T-helper 1 cell treated with Interleukin-12 subunit alpha and Interleukin-12 subunit beta and Interleukin-4 antibody, amounts not matched to agents 30 μg/mL and 1 μg/mL, for 36 hours (primary cell): Measurements from ENCODE around the gene MYL3.

Experiments used
- H3K27ac Mint-ChIP-seq: one replicate; pipeline ENCODE4 v1.8.0; 2021; ENCODE audit warnings: mild to moderate bottlenecking, mixed read lengths
- H3K27me3 Mint-ChIP-seq: one replicate; pipeline ENCODE4 v1.8.0; 2021; ENCODE audit warnings: low read depth, mixed read lengths
- H3K36me3 Mint-ChIP-seq: one replicate; pipeline ENCODE4 v1.8.0; 2021; ENCODE audit warnings: low read depth, mixed read lengths
- H3K4me1 Mint-ChIP-seq: one replicate; pipeline ENCODE4 v1.8.0; 2021; ENCODE audit warnings: low read depth, mixed read lengths
- H3K4me3 Mint-ChIP-seq: one replicate; pipeline ENCODE4 v1.8.0; 2021; ENCODE audit warnings: mild to moderate bottlenecking, moderate library complexity, mixed read lengths
- H3K9me3 Mint-ChIP-seq: one replicate; pipeline ENCODE4 v1.8.0; 2021; ENCODE audit warnings: mixed read lengths

Gene MYL3

DNA sequence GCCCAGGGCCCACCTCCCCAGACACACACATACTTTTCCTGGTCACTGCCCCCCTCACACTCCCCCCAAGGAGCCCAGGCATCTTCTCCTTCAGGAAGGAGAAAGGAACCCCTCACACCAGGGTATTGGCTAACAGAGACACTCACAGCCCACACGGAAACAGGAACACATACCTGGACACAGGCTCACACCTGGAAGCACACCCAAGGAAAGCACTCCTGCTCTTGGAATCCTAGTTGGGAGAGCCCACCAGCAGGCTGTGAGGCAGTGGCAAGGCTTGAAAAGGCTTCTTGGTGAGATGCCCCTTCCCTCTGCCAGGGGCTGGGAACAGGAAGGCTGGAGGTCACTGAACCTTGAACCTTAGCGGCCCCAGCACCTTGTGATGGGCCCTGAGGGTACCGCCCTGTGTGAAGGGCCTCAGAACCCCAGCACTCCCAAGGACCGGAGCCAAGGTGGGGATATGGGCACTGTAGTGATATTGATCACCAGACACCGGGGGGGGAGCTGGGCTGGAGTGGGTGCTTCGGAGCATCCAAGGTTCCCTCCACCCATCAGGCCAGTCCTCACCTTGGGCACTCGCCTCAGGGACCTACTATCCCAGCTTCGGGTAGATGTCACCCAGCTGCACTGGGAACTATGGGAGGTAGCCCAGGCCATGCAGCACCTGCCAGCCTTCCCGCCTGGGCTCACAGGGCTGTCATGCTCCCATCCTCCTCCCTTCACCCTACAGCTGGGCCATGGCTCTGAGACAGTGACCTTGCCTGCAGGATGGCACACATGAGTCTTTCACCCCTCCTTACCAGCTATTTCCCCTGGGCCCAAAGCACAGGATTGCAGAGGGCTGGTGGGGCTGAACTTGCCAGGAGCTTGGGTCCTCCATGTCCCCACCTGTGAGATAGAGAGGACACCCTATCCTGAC lies 16.4 kb downstream of the MYL3 start:
- Mint-ChIP-seq H3K4me1 (peaks cover 2% of the 10 kb centered on the region), H3K4me3 (no peak overlapping the region), H3K27ac (no peak overlapping the region), H3K9me3 (peaks cover under 1% of the 10 kb centered on the region), H3K36me3 (no peaks in the 10 kb centered on the region), H3K27me3 (peaks cover 26% of the 10 kb centered on the region)

DNA sequence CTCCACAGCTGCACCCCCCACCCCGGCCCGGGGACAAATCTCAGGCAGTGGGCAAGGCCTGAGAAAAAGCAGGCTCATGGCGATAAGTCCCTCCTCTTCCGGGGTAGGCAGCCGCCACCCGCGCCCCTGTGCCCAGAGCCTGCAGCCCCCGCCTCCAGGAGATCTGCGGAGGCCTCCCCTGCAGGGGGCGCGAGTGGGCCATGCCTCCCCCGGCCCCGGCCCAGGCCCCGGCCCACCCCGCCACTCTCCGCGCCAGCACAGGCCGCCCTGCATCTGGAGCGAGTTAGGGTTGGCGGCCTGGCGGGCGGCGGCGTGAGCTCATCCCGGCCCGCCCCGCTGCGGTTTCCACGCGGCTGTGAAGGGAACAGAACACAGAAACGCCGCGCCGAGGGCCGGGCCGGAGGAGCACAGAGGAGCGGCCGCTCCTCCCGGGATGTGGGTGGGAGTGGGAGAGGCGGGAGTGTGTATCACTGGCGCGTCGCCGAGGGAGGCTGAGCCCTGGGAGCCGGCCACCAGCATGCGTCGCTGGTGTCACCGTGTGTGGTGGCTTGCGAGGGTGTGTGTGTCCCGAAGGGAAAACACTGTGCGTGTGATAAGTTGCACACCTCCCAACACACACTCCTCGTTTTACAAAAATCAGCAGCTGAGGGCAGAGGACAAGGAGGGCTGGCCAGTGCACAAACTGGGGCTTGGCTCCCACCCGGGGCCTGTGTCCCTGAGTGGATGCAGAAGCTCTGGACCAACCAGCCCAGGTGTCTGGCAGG lies 17.2 kb downstream of the MYL3 start:
- Mint-ChIP-seq H3K9me3 (peaks cover 9% of the 10 kb centered on the region), H3K4me3 (peak overlapping the region; percentile 31), H3K27ac (no peak overlapping the region), H3K27me3 (peaks cover 32% of the 10 kb centered on the region), H3K36me3 (no peaks in the 10 kb centered on the region), H3K4me1 (peaks cover 2% of the 10 kb centered on the region)

DNA sequence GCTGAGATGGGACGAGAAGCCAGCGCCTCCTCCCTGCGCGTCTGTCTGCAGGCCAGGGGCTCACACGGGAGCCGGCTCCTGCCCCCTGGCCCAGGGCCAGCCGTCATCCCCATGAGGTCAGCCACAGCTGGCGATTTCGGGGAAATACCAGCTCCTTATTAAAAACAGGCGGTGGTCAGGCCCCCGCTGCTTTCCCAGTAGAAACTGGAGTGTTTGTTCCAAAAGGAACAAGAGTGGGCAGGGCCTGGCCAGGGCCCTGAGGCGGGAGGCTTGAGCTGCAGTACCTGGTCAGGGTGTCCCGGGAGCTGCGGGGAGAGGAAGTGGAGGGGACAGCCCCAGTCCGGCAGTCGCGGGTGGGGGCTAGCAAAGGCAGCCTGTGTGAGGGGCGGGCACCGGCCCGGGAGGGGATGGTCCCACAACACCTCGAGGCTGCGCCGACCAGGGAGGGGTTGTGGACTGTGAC lies 17.8 kb downstream of the MYL3 start:
- H3K27me3 Mint-ChIP-seq: peaks cover 32% of the 10 kb centered on the region
- H3K36me3 Mint-ChIP-seq: peaks cover 1% of the 10 kb centered on the region
- H3K27ac Mint-ChIP-seq: peak overlapping the region; percentile 36
- H3K4me1 Mint-ChIP-seq: peaks cover 2% of the 10 kb centered on the region
- H3K4me3 Mint-ChIP-seq: peak overlapping the region; percentile 57
- peaks cover 15% of the 10 kb centered on the region for H3K9me3 Mint-ChIP-seq

DNA sequence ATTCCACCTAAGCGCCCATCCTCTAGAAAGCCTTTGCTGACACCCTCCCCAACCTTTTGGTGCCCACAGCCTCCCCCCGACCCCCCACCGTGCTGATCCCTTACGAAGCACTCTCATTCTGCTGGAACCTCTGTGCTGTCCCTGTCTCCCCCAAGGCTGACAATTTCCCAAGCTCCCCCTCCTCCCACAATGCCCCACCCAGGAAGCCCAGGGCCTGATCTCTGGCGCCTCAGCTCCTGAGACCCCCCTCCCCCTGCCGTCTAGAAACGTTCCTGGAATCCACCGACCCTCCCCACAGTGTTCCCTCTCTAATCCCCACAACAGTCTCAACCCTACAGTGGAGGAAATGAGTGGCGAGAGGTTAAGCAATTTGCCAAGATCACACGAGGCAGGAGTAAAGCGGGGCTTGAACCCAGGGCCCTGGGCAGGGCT lies 18.3 kb downstream of the MYL3 start:
- peak overlapping the region; percentile 44 for H3K4me3 Mint-ChIP-seq
- peaks cover 2% of the 10 kb centered on the region for H3K4me1 Mint-ChIP-seq
- no peak overlapping the region for H3K27ac Mint-ChIP-seq
- peaks cover 32% of the 10 kb centered on the region for H3K27me3 Mint-ChIP-seq
- H3K9me3 Mint-ChIP-seq: peaks cover 20% of the 10 kb centered on the region
- peaks cover 2% of the 10 kb centered on the region for H3K36me3 Mint-ChIP-seq

DNA sequence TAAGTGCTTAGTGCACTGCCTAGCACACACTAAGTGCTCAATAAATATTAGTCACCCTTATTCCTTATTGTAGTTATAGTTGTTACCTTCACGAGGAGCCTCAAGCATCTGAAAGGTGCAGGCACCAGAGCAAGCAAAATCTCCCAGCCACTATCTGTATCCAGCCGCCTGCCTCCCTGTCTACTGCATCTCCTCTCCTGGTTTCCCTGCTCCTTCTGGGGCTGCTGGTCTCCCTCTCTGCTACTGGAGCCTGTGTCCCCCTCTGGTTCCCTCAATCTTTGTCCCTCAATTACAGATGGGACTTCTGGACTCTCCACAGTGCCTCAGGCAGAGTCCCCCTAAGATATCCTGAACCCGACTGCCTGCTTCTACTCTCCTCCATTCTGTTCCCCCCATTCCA lies 18.8 kb downstream of the MYL3 start:
- Mint-ChIP-seq H3K27me3 (peaks cover 32% of the 10 kb centered on the region), H3K9me3 (peaks cover 21% of the 10 kb centered on the region), H3K36me3 (peaks cover 4% of the 10 kb centered on the region), H3K4me3 (peak overlapping the region; percentile 43), H3K4me1 (peaks cover 2% of the 10 kb centered on the region), H3K27ac (no peak overlapping the region)

DNA sequence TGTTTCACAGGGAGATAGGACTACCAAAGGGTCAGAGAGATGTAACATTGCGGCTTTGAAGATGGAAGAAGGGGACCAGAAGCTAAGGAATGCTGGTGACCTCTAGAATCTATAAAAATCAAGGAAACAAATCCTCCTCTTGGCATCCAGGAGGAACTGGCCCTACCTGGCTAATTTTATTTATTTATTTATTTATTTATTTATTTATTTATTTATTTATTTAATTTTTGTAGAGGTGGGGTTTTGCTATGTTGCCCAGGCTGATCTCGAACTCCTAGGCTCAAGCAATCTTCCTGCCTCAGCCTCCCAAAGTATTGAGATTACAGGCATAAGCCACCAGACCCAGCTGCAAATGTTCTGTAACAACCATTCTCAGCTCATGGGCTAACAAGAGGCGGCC lies 19.7 kb downstream of the MYL3 start:
- Mint-ChIP-seq H3K4me1 (peaks cover 2% of the 10 kb centered on the region), H3K9me3 (peaks cover 30% of the 10 kb centered on the region), H3K27ac (no peak overlapping the region), H3K27me3 (peaks cover 38% of the 10 kb centered on the region), H3K4me3 (no peak overlapping the region), H3K36me3 (peaks cover 7% of the 10 kb centered on the region)

DNA sequence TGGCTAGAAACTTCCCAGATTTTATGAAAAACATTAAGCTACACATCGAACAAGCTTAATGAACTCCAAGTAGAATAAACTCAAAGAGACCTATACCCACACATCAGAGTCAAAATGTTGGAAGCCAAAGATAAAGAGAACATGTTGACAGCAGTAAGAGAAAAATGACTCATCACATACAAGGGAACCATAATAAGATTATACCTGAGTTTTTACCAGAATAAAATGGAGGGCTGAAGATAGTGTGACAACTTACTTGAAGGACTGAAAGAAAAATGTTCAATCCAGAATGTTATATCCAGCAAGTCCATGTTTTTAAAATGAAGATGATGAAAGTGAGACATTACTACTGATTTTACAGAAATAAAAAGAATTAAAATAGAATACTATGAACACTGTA lies 22.8 kb downstream of the MYL3 start:
- H3K27me3 Mint-ChIP-seq: peaks cover 46% of the 10 kb centered on the region
- H3K4me1 Mint-ChIP-seq: peaks cover 1% of the 10 kb centered on the region
- no peak overlapping the region for H3K4me3 Mint-ChIP-seq
- no peak overlapping the region for H3K27ac Mint-ChIP-seq
- peaks cover 43% of the 10 kb centered on the region for H3K9me3 Mint-ChIP-seq
- H3K36me3 Mint-ChIP-seq: peaks cover 10% of the 10 kb centered on the region

DNA sequence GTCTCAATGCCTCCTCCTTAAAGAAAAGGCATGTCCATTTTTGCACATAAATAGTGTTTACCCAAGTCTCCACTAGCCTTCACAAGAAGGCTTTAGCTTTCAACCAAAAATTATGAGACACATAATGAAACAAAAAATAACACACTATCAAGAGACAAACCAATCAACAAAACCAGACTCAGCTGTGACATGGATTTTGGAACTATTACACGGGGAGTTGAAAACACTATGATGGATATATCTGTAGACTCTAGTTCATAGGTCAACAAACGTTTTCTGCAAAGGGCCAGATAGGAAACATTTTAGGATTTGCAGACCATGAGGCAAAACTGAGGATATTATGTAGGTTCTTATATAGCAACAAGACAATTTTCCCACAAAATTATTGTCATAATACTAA lies 24.9 kb downstream of the MYL3 start:
- no peak overlapping the region for H3K27ac Mint-ChIP-seq
- H3K9me3 Mint-ChIP-seq: peaks cover 43% of the 10 kb centered on the region
- no peak overlapping the region for H3K4me3 Mint-ChIP-seq
- H3K4me1 Mint-ChIP-seq: no peaks in the 10 kb centered on the region
- H3K27me3 Mint-ChIP-seq: peaks cover 30% of the 10 kb centered on the region
- peaks cover 10% of the 10 kb centered on the region for H3K36me3 Mint-ChIP-seq

DNA sequence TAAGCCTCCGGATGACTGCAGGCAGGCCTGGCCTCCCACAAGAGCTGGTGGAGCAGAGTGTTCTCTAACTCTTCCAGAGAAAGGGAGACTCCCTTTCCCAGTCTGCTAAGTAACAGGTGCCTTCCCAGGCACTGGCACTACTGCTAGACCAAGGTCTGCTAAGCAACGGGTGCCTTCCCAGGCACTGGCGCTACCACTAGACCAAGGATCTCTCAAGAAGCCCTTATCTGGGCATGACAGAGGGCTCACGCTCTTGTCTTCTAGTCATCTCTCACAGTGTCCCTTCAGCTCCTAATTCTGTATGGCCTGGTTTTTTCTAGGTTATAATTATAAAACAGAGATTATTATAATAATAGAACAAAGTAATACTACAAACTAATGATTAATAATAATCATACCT lies 27.8 kb downstream of the MYL3 start:
- no peaks in the 10 kb centered on the region for H3K4me1 Mint-ChIP-seq
- H3K36me3 Mint-ChIP-seq: peaks cover 10% of the 10 kb centered on the region
- H3K27ac Mint-ChIP-seq: no peak overlapping the region
- no peak overlapping the region for H3K4me3 Mint-ChIP-seq
- H3K27me3 Mint-ChIP-seq: peaks cover 15% of the 10 kb centered on the region
- H3K9me3 Mint-ChIP-seq: peaks cover 28% of the 10 kb centered on the region

DNA sequence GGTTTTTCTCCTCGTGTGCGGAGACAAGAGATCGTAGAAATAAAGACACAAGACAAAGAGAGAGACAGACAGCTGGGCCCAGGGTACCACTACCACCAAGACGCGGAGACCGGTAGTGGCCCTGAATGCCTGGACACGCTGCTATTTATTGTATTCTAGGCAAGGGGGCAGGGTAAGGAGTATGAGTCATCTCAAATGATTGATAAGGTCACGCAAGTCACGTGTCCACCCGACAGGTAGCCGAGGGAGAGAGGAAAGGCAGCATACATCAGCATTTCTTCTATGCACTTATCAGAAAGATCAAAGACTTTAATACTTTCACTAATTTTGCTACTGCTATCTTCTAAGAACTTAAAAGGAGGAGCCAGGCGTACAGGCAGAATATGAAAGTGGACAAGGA lies 28.2 kb downstream of the MYL3 start:
- Mint-ChIP-seq H3K9me3 (peaks cover 23% of the 10 kb centered on the region), H3K36me3 (peaks cover 8% of the 10 kb centered on the region), H3K27ac (no peak overlapping the region)

DNA sequence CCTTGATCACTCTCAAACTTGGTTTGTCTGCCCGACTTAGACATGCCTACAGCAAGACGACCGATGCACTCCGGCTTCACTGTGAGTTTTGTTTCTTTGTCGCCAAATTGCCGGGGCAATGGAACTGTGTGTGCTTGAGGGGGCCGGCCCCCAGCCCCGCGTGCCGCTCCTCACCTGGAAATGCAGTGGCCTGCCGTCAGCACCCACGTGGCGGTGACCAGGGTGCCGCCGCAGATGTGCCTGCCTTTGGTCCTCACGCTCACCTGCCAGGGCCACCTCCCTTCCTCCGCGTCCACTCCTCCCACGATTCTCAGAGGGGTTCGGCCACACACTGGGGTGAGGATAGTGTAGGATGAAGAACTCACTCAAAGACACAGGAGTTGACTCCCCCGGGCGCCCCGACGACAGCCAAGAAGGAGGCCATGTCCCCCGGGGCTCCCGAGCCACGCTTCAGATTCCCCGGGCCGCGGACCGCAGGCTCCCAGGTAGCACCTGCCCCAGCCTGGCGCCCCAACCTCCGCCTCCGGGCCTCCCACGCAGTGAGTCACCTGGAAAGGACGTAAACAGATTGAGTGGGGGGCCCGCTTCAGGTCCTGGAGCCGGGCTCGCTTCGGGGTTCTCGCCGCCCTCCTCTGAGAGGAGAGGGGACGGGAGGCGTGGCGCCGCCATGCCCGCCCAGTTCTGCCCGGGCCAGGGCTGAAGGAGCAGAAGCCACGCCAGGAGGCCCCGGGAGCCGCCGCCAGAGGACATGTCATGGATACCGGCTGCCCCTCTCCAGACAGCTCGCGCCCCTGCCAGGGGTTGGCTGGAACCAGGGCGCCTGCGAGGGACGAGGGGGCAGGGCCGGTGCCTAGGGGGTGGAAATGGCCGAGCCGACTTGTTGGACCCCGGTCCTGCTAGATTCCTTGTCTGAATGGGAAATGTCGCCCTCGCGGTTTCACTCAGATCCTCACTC lies 29.6 kb downstream of the MYL3 start:
- peaks cover 3% of the 10 kb centered on the region for H3K36me3 Mint-ChIP-seq
- H3K4me1 Mint-ChIP-seq: peaks cover 3% of the 10 kb centered on the region
- H3K27ac Mint-ChIP-seq: no peak overlapping the region
- peaks cover 9% of the 10 kb centered on the region for H3K27me3 Mint-ChIP-seq
- H3K4me3 Mint-ChIP-seq: no peak overlapping the region
- peaks cover 14% of the 10 kb centered on the region for H3K9me3 Mint-ChIP-seq

More for the DNA sequence above, 28.2 kb downstream of the MYL3 start:
- H3K27me3 Mint-ChIP-seq: peaks cover 15% of the 10 kb centered on the region
- no peak overlapping the region for H3K4me3 Mint-ChIP-seq
- no peaks in the 10 kb centered on the region for H3K4me1 Mint-ChIP-seq

DNA sequence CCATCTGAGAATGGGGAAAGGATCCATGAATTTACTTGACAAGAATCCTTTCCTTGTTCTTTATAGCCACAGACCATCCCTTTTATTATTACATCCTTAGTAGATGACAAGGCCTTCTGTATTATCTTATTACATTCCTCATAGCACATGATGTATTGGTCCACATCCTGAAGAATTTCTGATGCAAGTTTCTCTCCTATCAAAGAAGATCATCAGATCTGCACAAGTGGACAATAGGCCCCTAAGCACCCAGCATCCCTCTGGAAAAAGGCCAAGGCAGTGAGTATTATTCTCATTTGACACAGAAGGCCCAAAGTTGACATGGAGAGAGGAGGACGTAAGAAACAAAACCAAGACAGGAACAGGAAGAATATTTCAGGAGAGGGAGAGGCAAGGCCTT lies 31.4 kb downstream of the MYL3 start:
- no peak overlapping the region for H3K27ac Mint-ChIP-seq
- peaks cover 7% of the 10 kb centered on the region for H3K4me1 Mint-ChIP-seq
- peaks cover 3% of the 10 kb centered on the region for H3K27me3 Mint-ChIP-seq
- no peak overlapping the region for H3K4me3 Mint-ChIP-seq
- H3K9me3 Mint-ChIP-seq: no peaks in the 10 kb centered on the region
- no peaks in the 10 kb centered on the region for H3K36me3 Mint-ChIP-seq

DNA sequence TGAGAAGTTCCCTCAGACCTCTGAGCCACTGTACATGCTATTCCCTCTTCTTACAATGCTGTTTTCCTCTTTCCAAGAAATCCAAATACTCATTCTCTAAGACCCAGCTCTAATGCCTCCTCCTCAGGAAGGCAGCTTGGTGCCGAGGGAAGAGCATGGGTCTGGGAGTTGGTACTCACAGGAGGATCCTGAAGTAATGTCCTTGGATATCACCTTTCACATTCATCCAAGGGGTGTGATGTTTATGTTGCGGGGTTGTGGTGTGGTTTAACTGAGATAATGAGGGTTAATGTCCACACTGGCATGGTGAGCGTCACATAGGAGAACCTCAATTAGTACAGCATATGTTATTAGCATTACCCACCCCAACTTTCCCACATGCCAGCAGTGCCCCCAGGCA lies 31.9 kb downstream of the MYL3 start:
- Mint-ChIP-seq H3K36me3 (no peaks in the 10 kb centered on the region), H3K27ac (no peak overlapping the region), H3K9me3 (no peaks in the 10 kb centered on the region), H3K4me1 (peaks cover 7% of the 10 kb centered on the region), H3K27me3 (peaks cover 7% of the 10 kb centered on the region), H3K4me3 (no peak overlapping the region)

DNA sequence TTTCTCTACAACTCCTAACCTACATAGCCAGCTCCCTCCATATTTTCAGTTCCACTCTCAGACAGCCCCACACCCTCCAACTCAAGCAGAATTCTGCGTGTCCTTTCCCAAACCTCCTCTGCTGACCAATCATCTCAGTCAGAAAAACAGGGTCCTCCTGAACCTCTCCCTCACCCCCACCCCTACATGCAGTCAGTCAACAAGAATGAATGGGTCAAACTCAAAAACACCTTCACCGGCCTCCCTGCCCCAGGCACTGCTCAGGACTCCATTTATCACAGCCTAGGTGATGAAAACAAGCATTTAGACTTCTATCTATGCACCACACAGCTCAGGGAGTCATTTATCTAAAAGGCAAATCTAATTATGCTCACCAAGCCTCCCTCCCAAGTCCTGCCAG lies 32.4 kb downstream of the MYL3 start:
- H3K27me3 Mint-ChIP-seq: peaks cover 7% of the 10 kb centered on the region
- peaks cover 7% of the 10 kb centered on the region for H3K4me1 Mint-ChIP-seq
- H3K9me3 Mint-ChIP-seq: no peaks in the 10 kb centered on the region
- no peaks in the 10 kb centered on the region for H3K36me3 Mint-ChIP-seq
- H3K4me3 Mint-ChIP-seq: no peak overlapping the region
- no peak overlapping the region for H3K27ac Mint-ChIP-seq
